HG03066 (cell line): ENCODE measurements around the gene BATF.

Experiments used
- ATAC-seq: cut with Tn5 transposase; IDR thresholded peaks from one replicate; pipeline ENCODE4 v1.9.1; 2021; ENCODE audit warnings: low read depth; ENCODE audit not compliant: unreplicated experiment

Gene BATF

DNA sequence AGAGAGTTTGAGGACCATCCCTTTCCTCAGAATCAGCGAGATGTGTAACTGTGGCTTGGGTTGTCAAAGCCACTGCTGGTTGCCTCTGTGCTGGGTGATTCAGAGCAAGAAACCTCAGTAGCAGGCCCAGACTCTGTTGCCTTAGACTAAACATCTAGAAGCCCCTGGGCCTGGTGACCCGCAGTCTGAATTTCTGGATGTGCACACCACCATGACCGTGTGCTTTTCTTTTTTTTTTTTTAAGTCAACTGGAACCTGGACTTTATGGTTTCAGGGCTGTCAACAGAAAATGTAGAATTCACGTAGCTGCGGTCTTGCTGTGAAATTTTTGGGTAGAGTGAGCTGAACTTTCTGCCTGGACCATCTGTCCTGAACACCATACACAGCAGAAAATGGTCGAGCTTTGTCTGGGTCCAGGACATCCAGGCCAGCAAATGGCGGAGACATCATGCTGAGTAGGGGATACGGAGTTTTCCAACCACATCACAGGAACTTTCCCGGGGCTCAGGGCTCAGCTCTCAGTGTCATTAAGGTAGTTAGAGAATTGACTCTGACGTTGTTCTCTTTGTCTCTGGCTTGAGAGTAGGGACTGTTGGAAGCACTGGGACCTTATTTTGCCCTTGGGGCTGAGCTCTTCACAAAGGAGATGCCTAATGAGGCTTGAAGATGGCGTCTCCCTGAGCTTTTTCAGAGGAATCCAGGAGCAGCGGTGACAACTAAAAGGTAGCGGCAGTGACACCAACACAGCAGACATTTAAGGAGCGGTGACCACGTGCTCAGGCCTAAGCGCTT lies 23.0 kb upstream of the BATF start:
- peak; percentile 65 for ATAC-seq

- no peak for ATAC-seq
Observed at GRCh38 chr14:75501080-75501479, 21.2 kb upstream of the BATF start.

DNA sequence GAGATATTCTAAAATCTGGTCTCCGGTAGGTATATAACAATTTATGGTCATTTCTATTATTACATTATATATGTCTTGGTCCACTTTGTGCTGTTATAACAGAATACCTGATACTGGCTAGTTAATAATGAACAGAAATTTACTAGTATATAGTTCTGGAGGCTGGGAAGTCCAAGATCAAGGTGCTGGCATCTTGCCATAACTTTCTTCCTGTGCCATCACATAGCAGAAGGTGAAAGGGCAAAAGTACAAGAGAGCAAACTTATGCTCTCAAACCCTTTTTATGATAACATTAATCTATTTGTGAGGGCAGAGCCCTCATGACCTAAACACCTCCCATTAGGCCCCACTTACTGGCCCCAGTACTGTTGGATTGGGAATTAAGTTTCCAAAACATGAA lies 17.9 kb upstream of the BATF start:
- no peak for ATAC-seq

GRCh38 chr14:75506930-75507329 lies 15.3 kb upstream of the BATF start:
- no peak for ATAC-seq

DNA sequence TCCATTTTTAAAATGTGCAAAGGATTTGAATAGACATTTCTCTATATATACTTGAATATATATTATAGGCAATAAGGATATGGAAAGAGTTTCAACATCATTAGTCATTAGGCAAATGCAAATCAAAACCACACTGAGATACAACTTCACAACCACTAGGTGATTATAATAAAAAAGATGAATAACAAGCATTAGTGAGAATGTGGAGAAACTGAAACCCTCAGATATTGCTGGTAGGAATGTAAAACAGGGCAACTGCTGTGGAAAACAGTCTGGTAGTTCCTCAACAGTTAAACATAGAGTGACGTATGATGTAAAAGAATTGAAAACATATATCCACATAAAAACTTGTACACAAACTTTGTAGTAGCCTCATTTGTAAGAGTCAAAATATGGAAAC lies 11.7 kb upstream of the BATF start:
- ATAC-seq, result no peak

DNA sequence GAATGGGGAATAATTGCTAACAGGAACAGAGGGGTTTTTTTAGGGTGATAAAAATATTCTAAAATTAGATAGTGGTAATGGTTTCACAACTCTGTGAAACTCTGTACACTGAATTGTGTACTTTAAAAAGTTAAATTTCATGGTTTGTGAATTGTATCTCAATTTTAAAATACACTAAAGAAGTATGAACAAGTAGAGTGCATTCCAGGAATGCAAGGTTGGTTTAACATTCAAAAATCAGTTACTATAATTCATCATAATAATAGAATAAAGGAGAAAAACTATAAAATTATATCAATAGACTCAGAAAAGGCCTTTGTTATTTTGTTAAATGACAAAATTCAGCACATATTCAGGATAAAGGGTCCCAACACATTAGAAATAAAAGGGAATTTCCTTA lies 11.1 kb upstream of the BATF start:
- ATAC-seq, result no peak

DNA sequence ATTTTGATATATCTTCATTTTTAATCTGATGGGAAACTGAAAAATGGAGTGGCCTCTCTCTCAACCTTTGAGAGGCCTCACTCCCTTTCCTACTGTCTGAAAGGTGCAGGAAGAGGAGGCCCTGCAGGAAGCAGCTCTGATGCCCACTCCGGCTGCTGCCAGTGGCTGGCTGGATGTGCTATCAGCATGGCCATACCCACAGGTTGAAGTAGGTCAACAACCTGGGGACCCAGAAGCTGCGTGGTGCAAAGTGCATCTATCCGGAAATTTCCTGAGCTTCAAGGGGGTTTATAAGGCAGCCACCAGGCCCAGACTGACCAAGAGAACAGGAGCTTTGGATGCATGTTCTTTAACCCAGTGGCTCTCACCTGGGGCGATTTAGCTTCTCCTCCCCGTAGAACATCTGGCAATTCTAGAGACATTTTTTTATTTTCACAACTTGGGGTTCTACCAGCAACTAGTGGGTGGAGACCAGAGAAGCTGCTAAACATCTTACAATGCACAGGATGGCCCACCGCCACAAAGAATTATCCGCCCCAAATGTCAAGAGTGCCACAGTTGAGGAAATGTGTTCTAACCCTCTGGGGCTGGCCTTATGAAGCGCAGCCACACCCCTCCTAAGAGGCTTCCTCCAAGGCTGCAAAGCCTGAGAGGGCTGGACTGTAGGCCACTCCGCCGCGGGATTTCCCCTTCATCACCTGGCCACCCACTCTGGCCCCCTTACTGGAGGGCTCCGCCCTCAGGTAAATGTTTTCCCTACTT lies 8.2 kb upstream of the BATF start:
- ATAC-seq, result peak; percentile 31

- peak; percentile 46 for ATAC-seq
Observed at GRCh38 chr14:75514673-75515628, 7.3 kb upstream of the BATF start.

DNA sequence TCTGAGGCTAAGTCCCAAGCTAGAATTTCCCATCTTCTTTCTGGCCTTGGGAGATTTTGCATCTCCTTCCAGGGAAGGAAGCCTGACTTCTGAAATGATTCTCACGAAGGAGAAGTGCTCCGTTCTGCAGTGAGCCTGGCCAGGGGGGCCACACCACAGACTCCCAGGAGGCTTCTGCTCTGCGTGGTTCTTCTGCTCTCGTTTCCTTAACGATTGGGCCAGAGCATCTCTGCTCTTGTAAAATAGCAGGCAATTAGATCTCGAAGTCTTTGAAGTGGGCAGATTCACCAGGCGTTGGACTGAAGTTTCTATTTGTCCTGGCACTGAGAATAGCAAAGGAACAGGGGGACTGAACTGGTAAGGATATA lies 6.7 kb upstream of the BATF start:
- ATAC-seq, result peak; percentile 49

DNA sequence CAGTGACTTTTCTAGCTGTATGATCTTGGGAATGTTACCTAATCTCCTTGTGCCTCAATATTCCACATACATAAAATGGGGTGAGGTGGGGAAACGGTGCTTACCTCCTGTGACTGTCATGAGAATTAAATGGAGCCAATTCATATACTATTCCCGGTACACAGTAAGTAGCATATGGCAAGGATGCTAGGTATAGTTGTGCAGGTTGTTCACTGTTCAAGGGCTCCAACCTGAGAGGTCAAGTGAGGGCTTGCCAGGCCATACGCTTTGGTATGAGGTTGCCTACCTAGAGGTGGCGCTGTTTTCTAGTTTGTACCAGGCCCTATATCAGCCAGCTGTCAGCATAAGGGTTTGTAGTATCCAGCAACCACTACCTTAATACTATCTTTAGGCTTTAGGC lies 3.6 kb upstream of the BATF start:
- no peak for ATAC-seq

GRCh38 chr14:75519394-75519793 lies 2.9 kb upstream of the BATF start:
- ATAC-seq, result no peak

DNA sequence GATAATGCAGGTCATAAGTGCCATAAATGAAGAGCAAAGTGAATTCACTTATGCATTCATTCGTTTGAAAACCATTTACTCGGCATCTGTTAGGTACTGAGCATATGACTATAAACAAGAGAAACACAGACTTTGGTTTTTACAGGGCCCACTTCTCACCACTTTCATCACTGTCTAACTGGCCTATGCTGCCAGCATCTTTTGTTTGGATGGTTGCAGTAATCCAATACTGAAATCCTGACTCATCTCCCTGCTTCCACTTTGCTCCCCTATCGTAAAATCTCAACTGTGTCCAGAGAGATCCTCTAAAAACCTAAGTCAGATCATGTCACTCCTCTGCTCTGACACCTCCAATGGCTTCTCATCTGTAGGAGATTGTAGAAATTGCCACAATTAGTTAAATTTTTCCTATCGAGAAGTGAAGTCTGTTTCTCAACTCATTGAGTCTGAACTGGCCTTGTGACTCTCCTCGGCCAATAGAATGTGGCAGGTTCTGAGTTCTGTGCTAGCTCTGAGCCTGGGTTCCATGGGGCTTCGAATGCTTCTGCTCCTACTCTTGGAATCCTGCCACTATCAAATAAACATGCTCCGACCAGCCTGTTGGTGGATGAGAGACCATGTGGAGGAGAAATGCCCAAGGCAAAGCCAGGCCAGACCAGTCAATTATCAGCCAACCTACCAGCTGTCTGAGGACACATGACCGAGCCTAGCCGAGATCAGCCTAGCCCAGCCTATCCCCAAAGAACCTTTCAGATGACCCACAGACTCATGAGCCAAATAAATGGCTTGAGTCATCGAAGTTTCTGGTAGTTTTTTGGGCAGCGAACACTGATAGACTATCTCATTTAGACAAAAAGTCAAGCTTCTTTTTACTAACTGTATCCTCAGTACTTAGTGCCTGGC lies 2.2 kb upstream of the BATF start:
- no peak for ATAC-seq

DNA sequence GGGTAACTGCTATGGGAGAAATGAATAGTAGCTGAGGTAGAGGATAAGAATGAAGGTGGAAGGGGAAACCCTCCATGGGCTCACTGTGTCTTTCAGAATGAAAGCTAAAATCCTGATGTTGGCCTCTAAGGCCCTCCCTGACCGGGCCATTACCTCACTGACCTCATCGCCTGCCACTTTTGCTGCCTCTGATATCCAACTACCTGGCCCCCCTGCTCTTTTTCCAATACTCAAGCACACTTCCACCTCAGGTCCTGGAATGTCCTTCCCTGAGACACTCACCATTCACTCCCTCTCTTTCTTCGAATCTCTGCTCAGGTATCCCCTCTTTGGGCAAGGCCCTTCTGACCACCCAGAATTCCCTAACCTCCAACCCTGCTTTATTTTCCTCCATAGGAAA lies 1.4 kb upstream of the BATF start:
- no peak for ATAC-seq

DNA sequence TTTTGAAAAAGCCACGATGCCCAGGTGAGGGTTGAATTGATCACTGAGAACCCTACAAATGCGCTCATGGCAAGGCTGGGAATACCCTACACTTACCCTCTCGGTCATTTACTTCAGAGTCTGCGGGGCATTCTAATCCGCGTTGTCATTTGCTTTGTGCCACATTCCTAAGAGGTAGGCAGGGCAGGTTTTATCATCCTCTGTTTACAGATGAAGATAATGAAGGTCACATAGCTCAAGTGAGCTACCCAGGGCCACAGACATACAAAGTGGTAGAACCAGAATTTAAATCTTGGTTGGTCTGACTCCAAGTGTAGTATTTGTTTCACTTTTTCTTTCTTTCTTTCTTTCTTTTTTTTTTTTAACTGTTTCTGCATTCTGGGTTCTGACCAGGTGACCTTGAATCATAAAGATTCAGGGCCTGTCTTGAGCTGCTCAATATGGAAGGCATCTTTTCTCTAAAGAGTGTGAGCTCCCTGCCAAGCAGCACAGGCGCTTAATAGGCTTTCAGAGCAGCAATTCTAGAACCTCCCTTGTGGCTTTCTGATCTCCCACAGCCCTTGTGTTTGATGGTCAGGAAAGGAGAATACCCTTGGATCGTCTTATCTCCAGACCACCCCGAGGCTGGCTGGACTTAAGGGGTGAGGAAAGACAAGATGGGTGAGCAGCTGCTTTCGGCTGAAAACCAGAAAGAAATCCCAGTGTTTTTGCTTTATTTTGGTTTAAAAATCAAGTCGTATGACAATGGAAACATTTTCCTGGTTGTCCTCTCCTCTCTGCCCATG lies 662 bp upstream of the BATF start:
- peak; percentile 26 for ATAC-seq

- no peak for ATAC-seq
Observed at GRCh38 chr14:75522983-75523318, 682 bp downstream of the BATF start.

DNA sequence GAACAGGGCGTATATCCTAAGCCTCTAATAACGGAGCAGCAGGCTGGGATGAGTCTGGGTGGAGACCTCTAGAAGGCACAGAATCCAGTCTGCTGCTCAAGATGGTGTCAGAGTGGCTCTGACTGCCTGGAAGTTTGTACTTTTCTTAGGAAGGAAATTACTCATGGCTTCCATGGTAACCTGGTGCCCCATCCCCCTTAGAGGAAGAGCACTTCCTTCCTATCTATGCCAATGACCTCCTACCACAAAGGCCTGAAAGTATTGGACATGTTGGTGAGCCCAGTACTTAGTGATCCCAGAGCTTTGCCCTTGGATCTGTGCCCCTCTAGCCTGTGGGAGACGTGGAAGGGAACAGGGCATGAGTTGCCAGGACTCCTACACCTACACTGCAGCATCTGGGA lies 1.5 kb downstream of the BATF start:
- ATAC-seq, result no peak

- ATAC-seq, result no peak
Observed at GRCh38 chr14:75525969-75526368, 3.7 kb downstream of the BATF start.

DNA sequence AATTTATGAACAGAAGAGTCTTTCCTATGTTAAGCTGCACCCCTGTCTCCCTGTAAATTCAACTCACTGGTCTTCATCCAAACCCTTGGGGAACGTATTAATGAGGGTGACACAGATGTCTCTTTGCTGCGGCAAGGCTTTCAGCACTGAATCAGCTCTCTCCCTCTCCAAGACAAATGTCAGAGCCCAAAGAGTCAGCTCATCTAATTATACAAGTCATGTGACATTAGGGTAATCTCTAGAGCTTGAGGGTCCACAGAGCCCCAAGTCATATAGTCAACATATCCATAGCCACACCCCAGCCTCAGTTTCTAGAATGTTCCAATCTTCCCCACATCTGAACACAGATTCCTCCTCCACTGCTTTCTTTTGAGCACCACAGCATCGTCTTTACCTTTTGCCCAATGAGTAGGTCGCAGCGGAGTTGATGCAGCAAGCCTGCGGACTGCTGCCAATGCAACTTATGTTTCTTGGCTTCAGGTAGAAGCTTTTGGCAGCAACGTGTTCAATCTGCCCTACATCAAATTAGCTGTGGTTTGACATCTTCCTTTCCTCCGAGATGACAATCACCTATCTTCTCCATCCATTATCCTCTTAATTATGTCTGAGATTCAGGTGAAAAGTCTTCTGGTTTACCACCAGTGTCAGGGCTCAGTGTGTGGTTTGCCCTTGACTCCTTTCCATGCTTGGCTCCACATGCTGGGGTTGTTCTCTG lies 5.3 kb downstream of the BATF start:
- no peak for ATAC-seq

GRCh38 chr14:75531256-75531655 lies 9.0 kb downstream of the BATF start:
- no peak for ATAC-seq
